ENCODE measurements around the gene PPCS.
"Not testable (repeated sequence)": the region's sequence is repeated elsewhere in the genome, so short reads cannot be mapped to it uniquely, and the experiment has no call there.

Gene PPCS

GRCh38 chr1:42454403-42454802 lies 1.9 kb upstream of the PPCS start:
- no peak for DNase-seq

- peak; percentile 37 for DNase-seq
Measured at GRCh38 chr1:42456754-42457089, 379 bp downstream of the PPCS start.

DNA sequence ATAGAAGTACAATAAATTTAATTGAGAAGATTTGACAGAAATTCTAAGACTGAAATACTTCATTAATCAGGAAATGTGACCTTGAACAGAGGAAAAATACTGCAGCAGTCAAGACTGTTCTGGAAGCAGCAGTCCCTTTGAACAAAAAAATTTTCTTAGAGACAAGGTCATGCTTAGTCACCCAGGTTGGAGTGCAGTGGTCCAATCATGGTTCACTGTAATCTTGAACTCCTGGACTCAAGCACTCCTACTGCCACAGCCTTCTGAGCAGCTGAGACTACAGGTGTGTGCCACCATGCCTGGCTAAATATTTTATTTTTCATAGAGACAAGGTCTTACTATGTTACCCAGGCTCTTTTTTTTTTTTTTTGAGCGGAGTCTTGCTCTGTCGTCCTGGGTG lies 4.9 kb downstream of the PPCS start:
- no peak for DNase-seq

- DNase-seq, result peak; percentile 94
Measured at GRCh38 chr1:42462828-42463763, 6.8 kb downstream of the PPCS start, which contains the start of gene CCDC30. CCDC30 (plus strand) TSS chr1:42463286; CDS start chr1:42480552, 17,266 bp downstream.

GRCh38 chr1:42463921-42464320 lies 7.6 kb downstream of the PPCS start:
- no peak for DNase-seq

- no peak for DNase-seq
Measured at GRCh38 chr1:42466030-42466429, 9.7 kb downstream of the PPCS start.

DNA sequence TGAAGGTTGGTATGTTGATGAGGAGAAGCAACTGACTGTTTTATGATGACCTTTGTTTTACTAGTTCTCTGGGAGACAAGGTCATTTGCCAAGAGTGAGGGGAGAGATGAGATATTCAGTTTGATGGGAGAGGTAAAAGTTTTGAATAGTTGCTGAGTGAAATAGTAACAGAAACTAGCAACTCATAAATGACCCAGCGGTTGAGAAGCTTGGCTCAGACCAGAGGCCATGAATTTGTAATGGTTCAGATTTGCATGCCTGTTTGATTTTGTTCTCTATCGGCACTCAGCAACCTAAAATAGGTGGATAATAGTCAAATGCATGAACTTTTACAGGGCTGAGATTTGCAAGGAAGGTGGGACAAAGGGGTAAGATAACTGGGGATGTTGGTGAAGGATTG lies 13.4 kb downstream of the PPCS start:
- no peak for DNase-seq

- no peak for DNase-seq
Measured at GRCh38 chr1:42476605-42477004, 20.3 kb downstream of the PPCS start.

DNA sequence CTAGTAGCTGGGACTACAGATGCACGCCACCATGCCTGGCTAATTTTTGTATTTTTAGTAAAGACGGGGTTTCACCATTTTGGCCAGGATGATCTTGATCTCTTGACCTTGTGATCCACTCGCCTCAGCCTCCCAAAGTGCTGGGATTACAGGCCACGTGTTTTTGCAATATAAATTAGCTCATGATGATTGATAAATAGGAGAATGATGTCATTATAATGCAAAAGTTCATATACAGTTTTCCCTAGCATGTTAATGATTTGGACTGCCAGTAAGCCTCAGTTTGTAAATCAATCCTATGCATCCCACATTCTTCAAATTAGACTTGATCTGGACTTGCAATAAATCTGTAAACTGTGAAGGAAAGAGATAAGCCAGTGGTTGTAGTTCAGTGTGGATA lies 21.0 kb downstream of the PPCS start:
- DNase-seq, result not testable (repeated sequence)

- DNase-seq, result no peak
Measured at GRCh38 chr1:42477775-42478174, 21.4 kb downstream of the PPCS start.

DNA sequence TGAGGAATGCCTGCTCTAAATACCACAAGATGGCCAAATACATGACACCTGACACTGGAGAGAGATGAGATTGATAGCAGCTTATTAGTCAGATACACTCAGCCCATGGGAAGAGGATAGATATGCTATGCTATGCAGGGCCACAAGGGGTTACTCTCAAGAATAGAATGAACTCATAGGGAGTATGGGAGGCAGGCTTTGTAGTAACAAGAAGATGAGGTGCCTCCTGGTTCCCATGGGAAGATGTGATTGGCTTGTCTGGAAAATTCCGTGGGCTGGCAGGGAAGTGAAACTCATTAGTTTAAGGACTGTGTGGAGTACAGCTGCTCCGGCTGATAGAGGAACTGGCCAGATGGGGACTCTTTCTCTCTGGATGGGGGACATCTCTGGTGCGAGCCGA lies 23.3 kb downstream of the PPCS start:
- DNase-seq, result no peak

DNA sequence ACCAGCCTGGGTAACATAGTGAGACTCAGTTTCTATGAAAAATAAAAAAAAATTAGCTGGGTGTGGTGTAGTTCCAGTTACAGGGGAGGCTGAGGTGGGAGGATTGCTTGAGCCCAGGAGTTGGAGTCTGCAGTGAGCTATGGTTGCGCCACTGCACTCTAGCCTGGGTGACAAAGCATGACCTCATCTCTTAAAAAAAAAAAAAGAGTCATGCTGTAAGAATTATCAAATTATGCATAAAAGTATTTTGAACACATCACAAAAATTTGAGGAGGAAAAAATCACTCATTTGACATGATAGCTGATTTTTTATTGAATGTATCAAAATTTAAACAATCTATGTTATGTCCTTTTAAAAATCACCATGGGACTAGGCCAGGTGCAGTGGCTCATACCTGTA lies 24.6 kb downstream of the PPCS start:
- no peak for DNase-seq

GRCh38 chr1:42482635-42483153 lies 26.4 kb downstream of the PPCS start:
- DNase-seq, result no peak

GRCh38 chr1:42484382-42484781 lies 28.0 kb downstream of the PPCS start:
- no peak for DNase-seq

DNA sequence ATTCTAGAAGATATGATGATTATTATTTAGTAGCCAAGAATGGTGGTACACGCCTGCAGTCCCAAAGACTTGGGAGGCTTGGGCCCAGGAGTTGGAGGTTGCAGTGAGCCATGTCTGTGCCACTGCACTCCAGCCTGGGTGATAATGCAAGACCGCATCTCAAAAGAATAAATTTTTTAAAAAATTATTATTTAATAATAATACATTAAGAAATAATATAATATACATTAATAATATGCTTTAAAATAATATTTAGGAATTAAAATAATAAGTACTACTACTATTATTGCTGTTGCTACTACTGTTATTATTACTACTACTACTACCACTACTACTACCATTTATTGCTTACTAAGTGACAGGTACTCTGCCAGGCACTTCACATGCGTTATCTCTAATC lies 33.9 kb downstream of the PPCS start:
- DNase-seq, result no peak

GRCh38 chr1:42502031-42502430 lies 45.7 kb downstream of the PPCS start:
- DNase-seq, result not testable (repeated sequence)

DNA sequence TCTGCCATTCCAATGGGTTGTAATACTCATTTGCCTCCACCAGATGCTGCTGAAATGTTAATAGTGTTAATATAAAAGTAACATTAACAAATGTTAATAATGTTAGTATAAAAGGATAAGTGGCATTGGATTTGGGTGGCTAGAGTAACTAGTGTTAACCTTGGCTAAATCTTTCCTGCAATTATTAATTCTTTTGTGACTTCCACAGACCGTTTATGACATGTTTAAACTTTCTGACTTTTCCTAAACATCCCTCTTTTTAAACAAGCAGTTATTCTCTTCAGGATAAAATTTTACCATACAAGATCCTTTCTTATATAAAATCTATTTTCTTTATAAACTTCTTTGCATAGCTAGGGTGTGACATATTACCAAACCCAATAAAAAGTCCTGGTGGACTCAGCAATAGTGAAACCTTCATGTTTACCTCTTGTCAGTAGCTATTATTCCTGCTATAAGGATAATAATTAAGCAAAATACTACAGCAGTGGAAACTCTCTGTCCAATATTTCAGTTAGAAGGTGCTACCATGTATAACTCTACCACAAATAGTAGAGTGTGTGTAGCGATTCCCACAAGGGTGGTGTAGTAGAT lies 48.3 kb downstream of the PPCS start:
- no peak for DNase-seq

DNA sequence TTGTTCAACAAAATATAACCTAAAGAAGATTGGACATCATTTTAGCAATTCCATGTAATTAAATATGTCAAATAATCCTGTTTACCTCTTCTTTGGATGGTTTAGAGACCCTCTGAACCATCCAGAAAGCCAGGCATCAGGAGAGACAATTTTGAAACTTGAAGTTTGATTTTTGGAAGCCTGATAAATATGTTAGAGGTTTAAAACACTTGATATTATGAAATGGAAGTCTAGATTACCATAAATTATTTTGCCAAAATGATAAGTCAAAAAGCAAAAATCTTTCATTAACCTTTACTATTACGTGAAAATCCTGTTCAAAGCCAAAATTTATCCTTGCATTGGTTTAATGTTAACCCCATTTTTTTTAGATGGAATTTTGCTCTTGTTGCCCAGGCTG lies 50.2 kb downstream of the PPCS start:
- no peak for DNase-seq
